NT2/D1 (cell line): ENCODE measurements around the gene TTPAL.

Source experiments
- DNase-seq: peaks from one replicate; pipeline ENCODE4 v3.0.0-alpha.2; 2011; ENCODE audit warnings: low read depth, low spot score
- H3K27me3 ChIP-seq: 2 replicates; pipeline ENCODE4 v1.6.0; 2011; ENCODE audit warnings: mild to moderate bottlenecking; ENCODE audit not compliant: insufficient read length, insufficient read depth
- H3K36me3 ChIP-seq: 2 replicates; pipeline ENCODE4 v1.6.1; 2011; ENCODE audit warnings: mild to moderate bottlenecking, low read length, mixed read lengths; ENCODE audit not compliant: insufficient read depth, insufficient read length
- H3K4me1 ChIP-seq: 2 replicates; pipeline ENCODE4 v1.5.1; 2011; ENCODE audit not compliant: insufficient read depth, insufficient read length
- H3K4me3 ChIP-seq: 2 replicates; pipeline ENCODE4 v1.5.1; 2011; ENCODE audit warnings: low read depth; ENCODE audit not compliant: insufficient read length
- H3K9ac ChIP-seq: 2 replicates; pipeline ENCODE4 v1.6.0; 2011; ENCODE audit warnings: low read depth; ENCODE audit not compliant: insufficient read length
- H3K9me3 ChIP-seq: 2 replicates; pipeline ENCODE4 v1.5.1; 2011; ENCODE audit warnings: mild to moderate bottlenecking, low read length; ENCODE audit not compliant: insufficient read depth
- SUZ12 ChIP-seq: IDR thresholded peaks from 2 replicates; pipeline ENCODE4 v1.6.1; 2011; ENCODE audit not compliant: insufficient read length, insufficient read depth; ENCODE audit errors: extremely low read depth
- YY1 ChIP-seq: IDR thresholded peaks from 2 replicates; pipeline ENCODE4 v1.6.1; 2011; ENCODE audit not compliant: insufficient read length, insufficient read depth
- ZNF274 ChIP-seq: IDR thresholded peaks from 2 replicates; pipeline ENCODE4 v1.6.1; 2011; ENCODE audit warnings: mild to moderate bottlenecking, low read depth, low read length

TTPAL gene

GRCh38 chr20:44475694-44476560, at the start of gene TTPAL:
Gene TTPAL, plus strand, starts transcription at chr20:44475874. Its CDS starts 4,126 bp downstream, at chr20:44480000.
- peak within 1 kb of the TSS; percentile 98 for H3K9ac ChIP-seq
- H3K36me3 ChIP-seq, result peaks cover 15% of the 10 kb centered on the region
- no peak for TF ChIP-seq YY1
- no peak for TF ChIP-seq ZNF274
- no peak for TF ChIP-seq SUZ12
- H3K4me1 ChIP-seq, result peaks cover 2% of the 10 kb centered on the region
- no peaks in the 10 kb centered on the region for H3K9me3 ChIP-seq
- H3K27me3 ChIP-seq, result peaks cover 2% of the 10 kb centered on the region
- peak within 1 kb of the TSS; percentile 95 for H3K4me3 ChIP-seq
- DNase-seq, result peak; percentile 86

DNA sequence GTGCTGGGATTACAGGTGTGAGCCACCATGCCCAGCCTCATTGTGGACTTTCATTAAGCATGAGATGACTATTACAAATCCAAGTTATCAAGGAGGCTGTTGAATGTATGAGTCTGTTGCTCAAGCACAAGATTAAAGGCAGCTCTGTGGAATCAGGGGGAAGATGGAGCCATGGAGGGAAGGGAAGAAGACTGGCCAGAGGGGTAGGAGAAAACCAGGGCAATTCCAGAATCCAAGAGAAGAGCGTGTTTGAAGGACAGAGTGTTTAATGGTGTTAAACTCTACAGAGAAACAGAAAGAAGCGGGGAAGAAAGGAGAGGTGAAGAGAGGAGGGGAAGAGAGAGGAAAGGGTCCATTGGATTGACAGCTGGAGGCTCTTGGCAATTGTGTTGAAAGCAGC, 49.8 kb upstream of the TTPAL start:
- no peaks in the 10 kb centered on the region for H3K36me3 ChIP-seq
- H3K4me3 ChIP-seq, result no peak overlapping the region

DNA sequence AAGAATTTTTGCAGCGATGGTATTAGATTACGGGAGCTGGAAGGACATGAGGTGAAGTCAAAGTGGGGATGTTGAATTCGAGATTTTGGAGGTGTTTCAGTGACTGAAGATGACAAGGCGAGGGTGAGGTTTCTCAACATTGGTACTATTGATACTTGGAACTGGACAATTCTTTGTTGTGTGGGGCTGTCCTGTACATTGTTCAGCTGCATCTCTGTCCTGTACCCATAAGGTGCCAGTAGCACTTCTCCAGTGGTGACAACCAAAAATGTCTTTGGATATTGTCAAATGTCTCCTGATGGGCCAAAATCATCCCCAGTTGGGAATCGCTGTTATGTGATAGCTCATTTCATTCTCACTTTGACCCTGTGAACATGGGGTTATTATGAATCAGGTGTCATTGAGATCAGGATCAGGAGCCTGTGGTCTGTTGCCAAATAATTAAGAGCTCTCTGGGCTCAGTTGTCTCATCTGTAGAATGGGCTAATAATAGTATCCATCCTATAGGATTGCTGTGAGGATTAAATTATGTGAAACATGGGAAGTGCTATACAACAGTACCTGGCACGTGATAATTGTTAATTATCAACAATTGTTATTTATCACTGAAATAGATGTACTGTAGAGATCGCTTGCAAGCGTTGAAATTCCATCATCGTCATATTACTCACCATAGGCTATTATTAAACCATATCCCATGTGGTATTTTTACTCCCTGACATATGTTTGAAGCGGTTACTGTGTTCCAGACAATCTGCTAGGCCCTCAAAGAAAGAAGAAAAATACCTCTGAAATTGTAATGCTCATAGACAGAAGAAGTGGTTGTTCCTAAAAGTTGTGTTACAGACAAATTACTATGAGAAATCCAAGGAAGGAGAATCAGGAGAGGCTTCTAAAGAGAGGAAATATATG, 48.5 kb upstream of the TTPAL start:
- Histone ChIP-seq H3K27me3 (no peaks in the 10 kb centered on the region), H3K36me3 (no peaks in the 10 kb centered on the region), H3K9me3 (no peaks in the 10 kb centered on the region), H3K9ac (no peak overlapping the region), H3K4me1 (peaks cover 2% of the 10 kb centered on the region), H3K4me3 (no peak overlapping the region)
- TF ChIP-seq SUZ12, result no peak
- TF ChIP-seq YY1, result no peak
- no peak for TF ChIP-seq ZNF274
- no peak for DNase-seq

More for the DNA sequence above, 49.8 kb upstream of the TTPAL start:
- no peak for DNase-seq
- Histone ChIP-seq H3K4me1 (peaks cover 5% of the 10 kb centered on the region), H3K27me3 (no peaks in the 10 kb centered on the region), H3K9ac (no peak overlapping the region), H3K9me3 (no peaks in the 10 kb centered on the region)
- TF ChIP-seq ZNF274, result no peak
- no peak for TF ChIP-seq SUZ12
- TF ChIP-seq YY1, result no peak

DNA sequence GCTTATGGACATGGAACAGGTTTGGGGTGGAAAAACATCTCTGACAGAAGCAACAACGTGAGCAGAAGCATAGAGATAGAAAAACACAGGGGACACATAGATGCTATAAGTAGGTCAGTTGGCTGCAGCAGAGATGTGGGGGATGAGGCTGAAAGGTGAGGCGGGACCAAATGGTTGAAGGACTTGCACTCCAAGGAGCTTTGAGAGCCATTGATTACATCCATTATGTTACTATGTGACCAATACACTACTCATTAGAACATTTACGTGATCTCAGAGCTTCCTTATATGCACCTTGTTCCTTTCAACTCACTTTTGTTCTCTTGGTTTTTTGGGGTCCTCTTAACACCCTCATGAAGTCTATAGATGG, 47.9 kb upstream of the TTPAL start:
- Histone ChIP-seq H3K4me3 (no peak overlapping the region), H3K9me3 (no peaks in the 10 kb centered on the region), H3K9ac (no peak overlapping the region), H3K36me3 (no peaks in the 10 kb centered on the region), H3K27me3 (no peaks in the 10 kb centered on the region), H3K4me1 (no peaks in the 10 kb centered on the region)
- no peak for DNase-seq
- no peak for TF ChIP-seq YY1

GRCh38 chr20:44428174-44429016, 47.3 kb upstream of the TTPAL start:
- Histone ChIP-seq H3K36me3 (no peaks in the 10 kb centered on the region), H3K9ac (no peak overlapping the region), H3K4me1 (no peaks in the 10 kb centered on the region), H3K27me3 (no peaks in the 10 kb centered on the region), H3K9me3 (no peaks in the 10 kb centered on the region), H3K4me3 (no peak overlapping the region)
- DNase-seq, result no peak
- TF ChIP-seq YY1, result no peak
- no peak for TF ChIP-seq SUZ12
- no peak for TF ChIP-seq ZNF274

GRCh38 chr20:44429017-44429339, 46.7 kb upstream of the TTPAL start:
- no peak for TF ChIP-seq SUZ12
- no peak for TF ChIP-seq YY1
- no peak for TF ChIP-seq ZNF274
- Histone ChIP-seq H3K9ac (no peak overlapping the region), H3K36me3 (no peaks in the 10 kb centered on the region), H3K4me1 (no peaks in the 10 kb centered on the region), H3K27me3 (no peaks in the 10 kb centered on the region), H3K9me3 (no peaks in the 10 kb centered on the region), H3K4me3 (no peak overlapping the region)
- no peak for DNase-seq

DNA sequence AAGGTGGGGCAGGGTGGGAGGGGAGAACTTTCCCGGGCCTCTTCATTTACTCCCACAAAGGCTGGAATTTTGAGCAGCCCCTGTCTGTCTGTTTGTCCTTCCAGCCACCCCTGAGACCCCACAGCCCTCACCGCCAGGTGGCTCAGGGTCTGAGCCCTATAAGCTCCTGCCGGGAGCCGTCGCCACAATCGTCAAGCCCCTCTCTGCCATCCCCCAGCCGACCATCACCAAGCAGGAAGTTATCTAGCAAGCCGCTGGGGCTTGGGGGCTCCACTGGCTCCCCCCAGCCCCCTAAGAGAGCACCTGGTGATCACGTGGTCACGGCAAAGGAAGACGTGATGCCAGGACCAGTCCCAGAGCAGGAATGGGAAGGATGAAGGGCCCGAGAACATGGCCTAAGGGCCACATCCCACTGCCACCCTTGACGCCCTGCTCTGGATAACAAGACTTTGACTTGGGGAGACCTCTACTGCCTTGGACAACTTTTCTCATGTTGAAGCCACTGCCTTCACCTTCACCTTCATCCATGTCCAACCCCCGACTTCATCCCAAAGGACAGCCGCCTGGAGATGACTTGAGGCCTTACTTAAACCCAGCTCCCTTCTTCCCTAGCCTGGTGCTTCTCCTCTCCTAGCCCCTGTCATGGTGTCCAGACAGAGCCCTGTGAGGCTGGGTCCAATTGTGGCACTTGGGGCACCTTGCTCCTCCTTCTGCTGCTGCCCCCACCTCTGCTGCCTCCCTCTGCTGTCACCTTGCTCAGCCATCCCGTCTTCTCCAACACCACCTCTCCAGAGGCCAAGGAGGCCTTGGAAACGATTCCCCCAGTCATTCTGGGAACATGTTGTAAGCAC, 46.0 kb upstream of the TTPAL start:
- H3K4me3 ChIP-seq, result no peak overlapping the region
- DNase-seq, result no peak
- H3K9me3 ChIP-seq, result no peaks in the 10 kb centered on the region
- H3K4me1 ChIP-seq, result no peaks in the 10 kb centered on the region
- no peak overlapping the region for H3K9ac ChIP-seq
- no peaks in the 10 kb centered on the region for H3K36me3 ChIP-seq
- TF ChIP-seq YY1, result no peak
- no peaks in the 10 kb centered on the region for H3K27me3 ChIP-seq
